HG03469 (cell line): ENCODE measurements around the gene PEX11A.

Experiments
- ATAC-seq: cut with Tn5 transposase; IDR thresholded peaks from one replicate; pipeline ENCODE4 v1.9.1; 2021; ENCODE audit warnings: mild to moderate bottlenecking, moderate library complexity, moderate number of reproducible peaks; ENCODE audit not compliant: unreplicated experiment

The PEX11A gene

DNA sequence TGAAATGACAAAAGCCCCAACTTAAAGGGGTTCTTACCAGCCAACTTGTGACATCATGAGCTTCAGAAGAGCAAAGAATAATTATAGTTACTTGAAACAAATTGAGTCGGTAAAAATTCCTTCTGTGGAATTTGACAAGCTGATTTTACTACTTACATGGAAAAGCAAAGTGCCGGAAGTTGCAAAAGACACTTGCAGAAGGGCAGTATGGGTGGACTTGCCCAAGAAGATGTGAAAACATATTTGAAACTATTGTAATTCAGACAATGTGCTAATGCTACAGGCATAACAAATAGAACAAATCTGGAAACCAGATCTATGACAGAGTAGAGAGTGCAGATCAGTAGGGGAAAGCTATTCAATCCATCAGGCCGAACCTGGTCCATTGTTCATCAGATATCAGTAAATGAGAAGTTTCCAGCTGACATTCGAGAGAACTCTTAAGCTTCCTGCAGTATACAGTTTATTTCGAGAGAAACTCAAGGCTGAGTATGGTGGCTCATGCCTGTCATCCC is 32.8 kb downstream of the PEX11A start:
- ATAC-seq: no peak

DNA sequence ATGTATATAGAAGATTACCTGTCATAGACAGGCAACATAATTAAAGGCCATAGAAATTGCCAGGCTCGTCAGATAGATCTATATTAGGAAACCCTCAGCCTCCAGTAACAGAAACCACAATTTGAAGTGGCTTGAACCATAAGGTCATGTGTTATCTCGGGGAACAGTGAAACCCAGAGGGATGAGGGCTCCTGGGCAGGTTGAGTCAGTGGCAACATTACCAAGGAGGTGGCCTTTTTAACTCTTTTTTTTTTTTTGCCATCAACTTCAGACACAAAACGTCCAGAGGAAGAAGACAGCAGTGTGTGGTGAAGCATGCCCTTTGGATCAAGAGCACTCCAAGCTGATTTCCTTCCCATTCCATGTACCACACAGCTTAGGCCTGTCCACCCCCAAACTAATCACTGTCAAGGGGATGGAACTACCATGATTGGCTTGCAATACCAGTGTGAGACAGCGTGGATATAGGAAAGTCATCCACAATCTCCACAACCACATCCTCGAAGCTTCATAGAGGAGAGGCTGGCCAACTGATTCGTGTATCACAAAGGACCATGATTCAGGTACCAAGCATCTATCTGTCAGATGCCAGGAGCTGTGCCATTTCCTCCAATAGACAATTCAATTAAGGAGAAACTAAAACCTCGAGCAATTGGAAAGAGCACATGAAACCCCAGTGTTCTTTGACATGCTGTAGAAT is 34.3 kb downstream of the PEX11A start:
- ATAC-seq: no peak

DNA sequence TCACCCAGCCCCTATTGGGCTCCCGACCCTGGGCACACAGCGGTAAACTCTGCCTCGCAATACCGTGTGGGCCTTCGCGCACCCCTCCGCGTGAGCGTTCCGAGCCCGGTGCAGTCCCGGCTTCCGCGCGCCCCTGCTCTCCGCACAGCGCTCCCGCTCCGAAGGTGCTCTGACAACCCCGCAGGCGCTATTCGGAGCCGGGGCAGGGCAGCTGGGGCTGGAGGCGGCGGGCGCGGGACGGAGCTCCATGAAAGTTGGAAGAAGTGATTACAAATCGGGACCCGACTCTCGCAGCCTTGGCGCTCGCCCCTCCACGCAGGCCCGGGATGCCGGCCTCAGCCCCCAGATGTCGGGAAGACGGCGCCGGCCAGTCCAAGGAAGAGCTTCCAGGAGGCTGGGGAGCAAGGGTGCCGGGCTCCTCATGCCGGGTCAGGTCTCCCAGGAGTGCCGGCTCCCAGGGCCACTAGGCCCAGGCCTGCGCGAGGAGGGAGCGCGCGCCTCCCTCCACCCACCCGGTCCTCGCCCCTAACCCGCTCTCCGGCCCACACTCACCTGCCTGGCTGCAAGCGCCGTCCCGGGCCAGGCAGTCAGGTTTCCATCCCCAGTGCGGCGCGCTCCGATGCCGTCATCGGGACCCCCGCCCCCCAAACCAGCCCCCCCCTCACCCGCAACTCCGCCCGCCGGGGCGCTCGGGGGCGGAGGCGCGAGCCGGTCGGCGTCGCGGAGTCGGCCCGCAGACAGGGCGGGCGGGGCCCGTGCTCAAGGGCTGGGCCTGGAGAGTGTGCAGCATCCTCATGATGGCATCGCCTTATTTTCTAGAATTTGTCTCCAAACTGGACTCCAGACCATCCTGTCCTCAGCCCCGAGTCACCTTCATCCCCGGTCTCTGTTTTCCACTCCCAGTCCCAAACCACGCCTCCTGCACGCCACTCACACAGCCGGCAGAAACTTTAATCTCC is 35.4 kb downstream of the PEX11A start, which contains the start of gene KIF7:
TSS of gene KIF7 (minus strand) at position 621 of the 959 bp plus-strand sequence. CDS start 2,537 bp downstream, outside the sequence.
- ATAC-seq: no peak

DNA sequence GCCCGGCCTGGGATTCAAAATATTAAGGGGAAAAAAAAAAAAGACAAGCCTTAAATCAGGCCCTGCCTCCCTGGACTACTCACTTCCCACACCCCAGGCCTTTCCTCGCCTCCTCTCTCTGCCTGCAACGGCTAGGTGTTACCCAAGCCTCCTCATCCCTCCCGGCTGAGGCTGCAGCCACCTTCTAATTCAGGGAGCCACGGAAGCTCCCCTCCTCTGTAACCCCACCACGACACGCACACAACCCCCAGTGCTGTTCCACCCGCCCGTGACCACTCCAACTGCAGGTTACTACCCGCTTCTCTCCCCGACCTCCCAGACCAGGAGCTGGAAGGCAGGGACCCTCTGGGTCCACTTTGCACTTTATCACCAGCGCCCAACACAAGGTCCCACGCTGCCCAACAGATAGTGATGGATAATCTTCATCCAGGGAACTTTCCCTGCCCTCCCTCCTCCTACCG is 36.2 kb downstream of the PEX11A start:
- ATAC-seq: no peak

DNA sequence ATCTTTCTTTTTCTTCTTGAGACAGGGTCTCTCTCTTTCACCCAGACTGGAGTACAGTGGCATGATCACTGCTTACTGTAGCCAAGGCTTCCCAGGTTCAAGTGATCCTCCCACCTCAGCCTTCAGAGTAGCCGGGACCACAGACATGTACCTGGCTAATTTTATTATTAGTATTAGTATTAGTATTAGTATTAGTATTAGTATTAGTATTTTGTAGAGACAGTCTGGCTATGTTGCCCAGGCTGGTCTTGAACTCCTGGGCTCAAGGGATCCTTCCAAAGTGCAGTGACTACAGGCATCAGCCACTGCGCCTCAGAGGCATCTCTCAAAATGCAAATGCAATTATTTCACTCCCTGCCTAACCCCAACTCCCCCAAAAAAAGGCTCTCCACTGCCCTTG is 37.0 kb downstream of the PEX11A start:
- no peak for ATAC-seq

DNA sequence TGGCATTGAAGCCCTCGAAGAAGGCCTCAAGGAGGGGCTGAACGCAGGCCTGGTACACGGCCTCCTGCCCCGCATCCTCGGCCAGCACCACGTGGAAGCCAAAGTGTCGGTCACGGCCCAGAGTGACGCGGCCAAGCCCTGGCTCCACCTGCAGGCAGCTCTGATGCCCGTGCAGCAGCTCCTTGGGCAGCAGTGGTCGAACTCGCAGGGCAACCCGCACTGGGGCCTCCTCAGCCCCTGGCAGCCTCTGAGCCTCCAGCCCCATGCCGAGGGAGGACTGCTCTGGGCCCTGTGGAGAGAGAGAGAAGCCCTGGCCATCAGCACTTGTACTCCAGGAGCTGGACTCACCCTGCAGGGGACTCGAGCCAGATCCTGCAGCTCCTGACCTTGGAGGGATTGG is 37.9 kb downstream of the PEX11A start:
- no peak for ATAC-seq

DNA sequence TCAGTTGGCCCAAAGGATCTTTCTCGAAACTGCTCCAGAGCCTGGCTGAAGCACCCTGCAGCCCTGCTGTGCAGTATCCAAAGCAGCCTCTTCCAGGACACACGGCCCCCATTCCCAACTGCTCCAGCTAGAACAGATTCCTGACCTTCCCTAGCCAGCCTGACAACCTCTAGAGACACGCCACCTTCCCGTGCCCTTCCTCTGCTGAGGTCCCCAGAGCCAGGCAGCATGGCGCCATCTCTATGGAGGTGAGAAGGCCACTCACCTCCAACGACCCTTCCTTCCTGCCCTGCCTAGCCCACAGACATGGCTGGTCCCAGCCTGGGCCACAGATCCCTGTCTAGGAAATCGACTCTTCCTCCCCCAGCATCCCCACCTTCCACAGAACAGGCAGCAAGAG is 38.4 kb downstream of the PEX11A start:
- ATAC-seq: no peak

DNA sequence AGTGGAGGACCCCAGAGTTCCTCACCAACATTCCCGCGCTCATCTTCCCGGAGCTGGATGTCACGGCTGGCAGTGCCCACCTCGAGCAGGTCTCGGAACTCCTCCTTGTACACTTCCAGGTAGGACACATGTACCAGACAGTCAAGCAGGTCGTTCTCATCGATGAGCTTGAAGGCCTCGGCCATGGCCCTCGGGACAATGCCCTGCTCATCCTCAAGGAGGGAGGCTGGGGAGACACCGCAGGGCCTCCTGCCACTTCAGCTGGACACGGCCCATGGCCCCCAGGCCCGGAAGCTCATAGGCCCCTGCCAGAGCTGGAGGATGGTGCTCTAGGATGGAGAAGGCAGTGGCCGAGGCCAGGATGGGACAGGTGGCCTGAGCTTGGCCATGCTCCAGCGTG is 40.8 kb downstream of the PEX11A start:
- no peak for ATAC-seq

DNA sequence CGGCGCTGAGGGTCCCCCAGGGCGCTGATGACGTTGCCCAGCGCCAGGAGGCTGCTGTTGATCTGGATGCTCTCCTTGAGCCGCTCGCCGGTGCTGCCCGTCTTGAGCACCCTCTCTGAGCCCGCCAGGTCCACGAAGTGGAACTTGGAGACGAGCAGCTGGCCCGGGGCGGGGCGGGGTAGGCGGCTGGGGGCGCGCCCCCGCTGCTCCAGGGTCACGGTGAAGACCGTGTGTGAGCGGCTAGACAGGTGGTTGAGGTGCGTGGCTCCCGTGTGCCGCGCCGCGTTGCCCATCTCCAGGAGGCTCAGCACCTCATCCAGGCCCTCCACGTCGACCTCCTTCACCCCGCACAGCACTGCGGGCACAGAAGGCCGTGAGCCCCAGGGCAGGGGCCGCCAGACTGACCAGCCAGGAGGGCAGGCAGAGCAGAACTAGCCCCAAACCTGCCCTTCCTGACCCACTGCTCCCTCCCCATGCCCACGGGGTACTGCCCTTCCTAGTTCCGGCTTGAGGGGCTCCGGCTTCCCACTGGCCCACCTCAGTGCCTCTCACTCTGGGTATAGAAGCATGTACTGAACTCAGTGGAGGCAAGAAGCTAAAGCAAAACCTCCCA is 41.4 kb downstream of the PEX11A start:
- ATAC-seq: no peak

DNA sequence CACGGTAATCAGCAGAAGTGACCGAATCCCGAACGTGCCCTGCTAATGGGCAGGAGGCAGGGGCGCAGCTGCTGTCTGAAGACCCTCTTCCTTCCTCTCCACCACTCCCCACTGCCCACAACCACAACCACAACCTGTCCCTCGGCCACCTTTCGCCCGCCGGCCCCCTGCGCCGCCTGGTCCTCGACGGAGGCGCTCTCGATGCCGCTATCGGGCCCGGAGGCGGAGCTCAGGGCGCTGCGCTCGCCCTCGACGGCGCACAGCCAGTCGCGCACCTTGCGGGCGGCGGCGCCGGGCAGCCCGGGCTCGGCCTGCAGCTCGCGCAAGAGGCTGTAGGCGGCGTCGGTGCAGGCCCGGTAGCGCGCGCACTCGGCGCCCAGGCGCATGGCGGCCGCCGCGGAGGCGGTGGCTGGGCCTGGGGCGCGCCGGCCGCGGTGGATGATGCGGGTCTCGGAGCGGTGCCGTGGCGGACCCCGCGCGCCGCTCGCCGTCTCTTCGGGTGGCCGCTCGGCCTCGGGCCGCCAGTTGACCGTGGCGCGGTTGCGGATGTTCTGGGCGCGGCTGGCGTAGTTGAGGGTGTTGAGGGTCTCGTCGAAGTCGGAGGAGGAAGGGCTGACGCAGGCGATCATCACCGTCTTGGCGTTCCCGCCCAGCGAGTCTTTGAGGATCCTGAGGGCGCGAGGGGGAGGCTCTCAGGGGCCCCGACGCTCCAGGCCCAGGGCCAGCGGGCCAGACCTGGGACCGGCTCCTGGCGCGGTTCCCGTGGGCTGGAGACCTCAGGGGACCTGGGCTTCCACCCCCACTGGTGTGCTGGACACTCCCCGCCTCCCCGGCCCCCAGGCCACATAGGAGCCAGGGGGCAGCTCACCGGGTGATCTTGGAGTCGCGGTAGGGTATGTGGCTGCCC is 42.2 kb downstream of the PEX11A start:
- ATAC-seq: no peak

DNA sequence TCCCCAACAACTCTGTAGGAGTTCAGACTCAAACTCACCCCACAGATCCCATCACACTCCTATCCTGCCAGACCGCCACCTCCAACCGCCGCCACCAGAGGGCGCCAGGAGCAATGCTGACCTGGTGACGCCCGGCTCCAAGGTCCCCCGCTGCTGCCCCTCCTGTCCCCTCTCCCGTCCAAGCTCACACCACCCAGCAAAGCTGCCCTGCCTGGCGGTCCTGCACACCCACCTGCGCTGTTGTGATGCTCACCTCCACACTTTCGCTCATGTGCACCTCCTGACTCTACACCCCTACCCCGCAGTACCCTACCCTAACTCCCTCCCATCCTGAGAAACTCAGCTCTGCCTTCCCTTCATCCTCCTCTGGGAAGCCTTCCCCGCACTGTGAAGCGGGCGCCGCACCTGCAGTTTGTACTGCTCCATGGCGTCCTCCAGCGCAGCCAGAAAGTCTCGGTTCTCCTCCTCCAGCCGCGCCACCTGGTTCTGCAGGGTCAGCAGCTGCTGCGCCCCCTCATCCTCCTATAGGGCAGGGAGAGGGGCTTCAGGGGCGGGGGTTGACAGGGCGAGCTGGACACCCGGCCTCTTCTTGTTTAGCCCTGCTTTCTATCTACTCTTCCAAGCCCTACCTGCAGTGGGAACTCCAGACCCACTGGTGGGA is 43.2 kb downstream of the PEX11A start:
- no peak for ATAC-seq

DNA sequence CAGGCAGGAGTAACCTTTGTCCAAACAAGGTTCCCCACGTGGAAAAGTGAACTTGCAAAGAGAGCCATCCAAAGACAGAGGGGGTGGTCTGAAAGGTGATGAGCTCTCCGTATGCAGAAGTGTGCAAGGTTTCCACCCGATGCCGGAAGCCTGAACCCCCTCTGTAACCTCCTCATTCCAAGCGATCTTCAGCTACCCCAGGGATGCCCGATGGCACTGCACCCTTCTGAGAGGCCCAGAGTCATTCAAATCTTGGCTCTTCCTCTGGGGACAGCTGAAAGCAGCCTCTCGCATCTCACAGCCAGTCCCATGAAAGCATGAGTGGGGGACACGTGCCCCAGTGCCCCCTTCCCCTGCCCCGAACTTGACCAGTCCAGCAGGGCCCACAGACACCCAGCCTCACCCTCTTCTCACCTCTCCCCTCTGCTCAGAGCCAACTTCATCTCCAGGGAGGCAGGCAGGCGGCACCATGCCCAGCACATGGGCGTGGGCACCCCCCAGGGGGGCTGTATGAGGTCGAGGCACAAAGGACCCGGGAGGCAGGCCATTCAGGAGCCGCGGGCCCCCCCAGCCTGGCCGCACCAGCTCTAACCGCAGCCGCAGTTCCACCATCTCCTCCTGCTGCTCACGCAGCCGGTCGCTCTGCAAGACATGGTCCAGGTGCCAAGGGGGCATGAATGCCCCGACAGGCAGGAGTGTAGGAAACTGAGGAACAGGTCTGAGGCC is 44.0 kb downstream of the PEX11A start:
- no peak for ATAC-seq

DNA sequence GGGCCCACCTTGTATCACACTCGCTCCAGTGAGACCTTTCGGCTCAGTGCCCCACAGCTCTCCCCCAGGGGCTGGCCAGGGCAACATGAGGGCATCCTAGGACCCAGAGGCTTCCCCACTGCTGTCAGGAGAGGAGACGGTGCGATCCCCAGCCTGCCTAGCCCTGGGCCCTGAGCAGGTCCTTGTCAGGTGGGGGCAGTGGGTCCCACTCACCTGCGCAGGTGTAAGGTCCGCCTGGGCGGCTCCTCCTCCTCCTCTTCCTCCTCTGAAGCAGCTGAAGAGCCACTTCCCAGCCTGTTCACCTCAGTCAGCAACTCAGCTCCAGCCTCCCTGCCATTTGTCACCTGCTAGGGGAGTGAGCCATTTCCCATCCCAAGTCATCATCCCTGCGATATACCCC is 44.9 kb downstream of the PEX11A start:
- no peak for ATAC-seq

DNA sequence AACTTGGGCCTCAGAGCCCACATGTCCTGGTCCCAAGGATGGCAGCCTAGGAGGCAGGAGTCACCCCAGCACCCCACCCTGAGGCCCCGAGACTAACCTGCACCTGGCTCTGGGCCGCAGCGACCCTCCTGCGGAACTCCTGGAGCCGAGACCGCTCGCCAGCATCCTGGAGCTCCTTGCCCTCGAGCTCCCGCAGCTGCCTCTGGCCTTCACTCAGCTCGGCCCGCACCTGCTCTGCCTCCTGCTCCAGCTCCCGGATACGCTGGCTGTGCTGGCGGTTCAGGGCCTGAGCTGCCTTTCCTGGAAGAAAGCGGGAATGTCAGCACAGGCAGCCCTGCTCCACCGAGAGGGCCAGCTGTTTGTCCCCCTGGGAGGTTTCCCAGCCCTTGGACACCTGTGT is 48.4 kb downstream of the PEX11A start:
- no peak for ATAC-seq

DNA sequence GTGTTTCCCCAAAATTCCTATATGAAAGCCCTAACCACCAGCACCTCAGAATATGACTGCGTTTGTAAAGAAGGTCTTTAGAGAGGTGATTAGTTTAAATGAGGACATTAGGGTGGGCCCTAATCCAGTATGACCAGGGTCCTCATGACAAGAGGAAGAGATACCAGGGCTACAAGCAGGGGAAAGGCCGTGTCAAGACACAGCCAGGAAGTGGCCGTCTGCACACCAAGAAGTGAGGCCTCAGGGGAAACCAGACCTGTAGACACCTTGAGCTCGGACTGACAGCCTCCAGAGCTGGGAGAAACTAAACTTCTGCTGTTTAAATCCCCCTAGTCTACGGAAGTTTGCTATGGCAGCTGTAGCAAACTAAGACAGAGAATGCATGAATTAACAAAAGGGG is 49.5 kb downstream of the PEX11A start:
- no peak for ATAC-seq

DNA sequence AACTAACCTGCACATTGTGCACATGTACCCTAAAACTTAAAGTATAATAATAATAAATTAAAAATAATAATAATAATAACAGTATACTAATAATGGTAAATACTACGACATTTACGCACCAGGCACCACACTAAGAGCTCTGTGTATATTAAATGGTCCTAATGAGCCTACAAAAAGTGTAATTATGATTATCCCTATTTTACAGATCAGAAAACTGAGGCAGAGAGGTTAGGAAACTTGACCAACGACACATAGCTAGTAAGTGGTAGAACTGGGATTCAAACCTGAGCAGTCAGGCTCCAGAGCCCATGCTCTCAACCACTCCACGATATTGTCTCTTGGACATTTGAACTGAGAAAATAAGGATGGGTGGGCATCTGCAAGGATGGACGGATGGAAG is 50.3 kb downstream of the PEX11A start:
- ATAC-seq: no peak

DNA sequence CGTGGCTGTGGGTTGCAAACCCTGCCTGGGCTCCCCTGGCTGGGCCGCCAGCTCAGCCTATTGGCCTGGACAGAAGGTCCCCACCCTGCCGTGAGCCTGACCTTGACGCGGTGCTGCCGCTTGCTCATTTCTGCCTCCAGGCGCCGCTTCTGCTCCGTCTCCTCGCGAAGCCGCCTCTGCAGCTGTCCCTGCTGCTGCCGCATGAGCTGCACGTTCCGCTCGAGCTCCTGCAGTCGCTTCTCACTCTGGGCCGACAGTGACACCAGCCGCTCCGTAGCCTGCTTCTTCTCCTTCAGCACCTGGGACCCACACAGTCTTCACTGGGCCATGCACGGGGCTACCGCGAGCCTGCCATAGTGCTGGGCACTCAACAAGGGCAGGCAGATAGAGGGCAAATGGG is 57.0 kb downstream of the PEX11A start:
- ATAC-seq: no peak

DNA sequence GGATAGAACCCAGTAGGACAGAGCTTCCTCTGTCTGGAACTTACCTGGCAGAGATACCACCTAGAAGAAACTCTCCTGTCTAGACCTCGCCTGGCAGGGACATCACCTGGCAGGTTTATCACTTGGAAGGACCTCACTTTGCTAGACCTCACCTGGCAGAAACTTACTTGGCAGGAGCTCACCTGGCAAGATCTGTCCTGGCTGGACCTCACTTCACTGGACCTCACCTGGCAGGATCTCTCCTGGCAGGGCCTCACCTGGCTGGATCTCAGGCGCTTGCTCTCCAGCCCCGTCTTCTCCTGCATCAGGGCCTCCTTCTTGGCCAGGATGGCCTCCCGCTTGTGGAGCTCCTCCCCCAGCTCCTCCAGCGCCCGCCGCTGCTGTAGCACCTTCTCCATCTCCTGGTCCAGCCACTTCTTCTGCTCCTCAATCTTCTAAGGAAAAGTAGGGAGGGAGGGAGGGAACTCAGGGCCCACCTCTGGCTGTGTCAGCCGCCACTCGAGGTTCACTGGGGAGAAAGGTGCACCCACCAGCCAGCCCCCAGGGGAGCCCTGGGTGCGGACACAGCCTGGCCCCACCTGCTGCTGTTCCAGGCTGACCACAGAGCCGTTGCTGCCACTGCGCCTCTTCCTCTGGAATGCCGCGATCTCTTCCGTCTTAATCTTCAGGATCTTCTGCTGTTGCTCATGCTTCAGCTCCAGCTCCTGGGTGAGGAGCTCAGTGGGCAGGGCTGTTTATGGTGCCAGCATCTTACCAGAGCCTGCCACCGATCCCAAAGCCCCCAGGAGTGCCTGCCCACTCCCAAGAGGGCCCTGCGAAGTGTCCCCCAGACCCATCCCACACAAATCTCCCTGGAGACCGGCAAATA is 57.8 kb downstream of the PEX11A start:
- ATAC-seq: no peak
